Activated CD4-positive, alpha-beta T cell treated with anti-CD3 and anti-CD28 coated beads, Interleukin-2, amount 50 U/mL, for 4 hours (primary cell): ENCODE results near the gene COMP.
"Not testable (repeated sequence)": the region's sequence is repeated elsewhere in the genome, so short reads cannot be mapped to it uniquely, and the experiment has no call there.

Experiments
- DNase-seq, 2 experiments: peaks; one replicate each; pipeline ENCODE4 v3.0.0-alpha.2; 2020

COMP gene

DNA sequence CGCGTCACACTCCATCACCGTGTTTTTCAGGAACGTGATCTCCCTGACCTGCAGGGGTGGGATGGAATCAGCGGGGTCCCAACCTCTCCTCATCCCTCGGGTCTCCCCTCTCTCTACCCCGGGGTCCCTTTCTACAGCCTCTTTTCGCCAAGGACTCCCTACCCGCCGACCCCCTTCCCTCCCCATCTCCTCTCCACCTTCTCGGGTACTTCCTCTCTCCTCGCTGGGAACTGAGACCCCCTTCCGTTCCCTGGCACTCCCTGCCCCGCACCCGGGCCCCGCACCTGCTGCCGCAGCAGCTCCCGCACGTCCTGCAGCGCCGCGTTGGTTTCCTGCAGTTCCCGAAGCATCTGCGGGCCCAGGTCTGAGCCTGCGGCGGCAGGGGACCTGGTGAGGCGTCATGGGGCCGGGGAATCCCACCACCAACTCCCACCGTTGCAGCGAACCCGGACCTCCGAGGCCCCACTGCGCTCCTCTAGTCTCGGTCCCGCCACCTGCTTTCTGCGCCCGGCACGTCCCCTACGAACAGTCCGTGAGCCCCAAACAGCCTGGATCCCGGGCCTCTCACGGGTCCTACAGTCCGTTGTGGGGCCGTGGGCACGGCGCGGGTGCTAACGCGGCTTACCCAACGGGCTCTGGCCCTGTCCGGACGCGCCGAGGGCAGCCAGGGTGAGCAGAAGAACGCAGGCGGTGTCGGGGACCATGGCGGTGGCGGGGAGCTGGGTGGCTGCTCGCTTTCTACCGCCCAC lies at the start of gene COMP:
COMP (minus strand) TSS at position 740 of the 749 bp plus-strand sequence; CDS start at position 704, 36 bp downstream.
- no peak for DNase-seq

DNA sequence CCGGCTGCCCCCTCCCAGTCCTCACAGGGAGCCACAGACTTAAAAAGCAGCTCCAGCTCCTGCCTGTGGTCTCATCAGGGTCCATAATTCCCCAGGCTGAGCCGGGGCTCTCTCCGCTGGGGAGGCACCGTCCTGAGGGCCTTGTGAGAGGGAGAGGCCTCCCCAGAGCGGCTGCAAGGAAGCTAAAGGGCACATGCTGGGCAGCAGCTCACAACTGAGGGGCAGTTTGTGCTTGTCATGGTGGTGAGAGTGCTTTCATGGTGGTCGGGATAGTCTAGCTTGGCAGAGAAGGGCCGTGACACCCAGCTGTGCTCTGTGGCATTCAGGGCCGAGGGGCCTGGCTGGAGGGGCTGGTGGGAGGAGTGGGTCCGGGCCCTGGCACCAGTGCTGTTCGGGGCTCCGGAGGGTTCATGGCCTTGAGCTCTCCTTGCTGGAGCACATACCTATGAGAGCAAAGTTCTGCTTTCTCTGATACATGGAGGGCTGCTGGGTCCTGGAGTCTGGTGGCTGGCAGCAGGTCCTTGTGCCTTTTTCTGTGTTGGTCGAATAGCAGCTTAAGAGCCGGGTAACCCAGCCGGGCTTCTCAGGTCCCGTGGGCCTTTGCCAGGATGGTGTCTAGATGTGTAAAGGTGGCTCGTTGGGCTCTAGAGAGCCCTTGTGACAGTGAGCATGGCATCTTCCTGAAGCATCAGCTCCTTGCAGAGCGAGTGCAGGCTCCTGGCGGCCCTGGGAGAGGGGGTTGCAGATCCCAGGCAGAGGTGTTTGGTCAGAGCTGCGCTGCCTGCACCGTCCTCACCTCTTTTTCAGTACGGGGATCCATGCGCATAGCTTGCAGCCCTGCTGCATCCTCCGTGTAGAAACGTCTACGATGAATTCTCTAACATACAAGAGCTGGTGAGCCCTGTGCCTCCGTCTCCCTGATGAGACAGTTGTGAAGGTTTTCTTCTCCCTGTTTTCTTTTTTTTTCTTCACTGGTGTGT lies 49.5 kb upstream of the COMP start:
- no peak for DNase-seq

DNA sequence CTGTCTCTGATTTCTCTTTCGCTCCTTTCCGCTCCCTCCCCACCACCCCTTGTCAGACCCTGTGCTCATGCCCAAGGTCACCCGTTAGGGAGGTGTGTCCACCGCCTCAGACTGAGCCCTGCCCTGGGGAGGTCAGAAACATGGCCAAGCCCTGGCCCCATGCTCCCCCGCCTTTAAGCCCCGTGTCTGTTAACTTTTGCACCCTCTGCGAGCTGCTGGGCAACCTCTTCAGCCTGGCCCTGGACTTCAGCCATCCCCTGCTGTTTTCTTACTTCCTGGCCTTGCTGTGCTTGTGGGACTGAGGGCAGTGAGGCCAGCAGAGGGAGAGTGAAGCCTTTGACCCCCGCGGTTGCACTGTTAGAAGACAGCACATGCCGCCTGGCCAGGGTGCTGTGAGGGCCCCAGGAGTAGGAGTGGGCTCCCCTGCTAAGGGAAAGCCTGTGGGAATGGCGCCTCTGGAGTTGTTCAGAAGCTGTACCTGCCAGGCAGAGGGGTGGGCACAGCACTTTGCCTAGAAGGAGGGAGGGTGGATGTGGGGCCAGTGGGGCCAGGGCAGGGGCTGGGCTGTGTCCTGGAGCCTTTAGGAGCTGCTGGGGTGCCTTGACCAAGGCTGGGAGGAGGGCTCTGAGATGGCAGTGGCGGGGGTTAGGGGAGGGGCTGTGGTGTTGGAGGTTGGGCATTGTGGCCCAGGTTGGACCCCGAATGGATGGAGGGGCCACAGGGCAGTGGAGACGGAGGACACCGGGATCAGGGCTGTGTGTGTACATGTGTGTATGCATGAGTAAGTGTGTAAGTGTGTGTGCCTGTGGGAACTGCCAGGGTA lies 48.6 kb upstream of the COMP start:
- DNase-seq: no peak

DNA sequence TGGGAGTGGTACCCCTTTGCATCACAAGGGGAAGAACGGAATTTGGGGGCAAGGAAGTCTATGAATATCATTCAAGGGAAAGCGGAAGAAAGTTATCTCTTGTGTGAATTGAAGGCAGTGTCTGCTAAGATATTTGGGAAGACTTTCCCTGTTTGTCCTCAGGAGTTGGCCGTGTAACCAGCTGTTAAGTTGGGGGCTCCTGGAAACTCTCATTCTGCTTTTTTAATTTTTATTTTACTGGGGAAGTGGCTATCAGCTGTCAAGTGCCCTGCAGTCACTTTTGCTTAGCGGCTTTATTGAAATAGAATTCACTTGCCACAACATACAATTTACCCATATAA lies 43.5 kb upstream of the COMP start:
- no peak for DNase-seq

DNA sequence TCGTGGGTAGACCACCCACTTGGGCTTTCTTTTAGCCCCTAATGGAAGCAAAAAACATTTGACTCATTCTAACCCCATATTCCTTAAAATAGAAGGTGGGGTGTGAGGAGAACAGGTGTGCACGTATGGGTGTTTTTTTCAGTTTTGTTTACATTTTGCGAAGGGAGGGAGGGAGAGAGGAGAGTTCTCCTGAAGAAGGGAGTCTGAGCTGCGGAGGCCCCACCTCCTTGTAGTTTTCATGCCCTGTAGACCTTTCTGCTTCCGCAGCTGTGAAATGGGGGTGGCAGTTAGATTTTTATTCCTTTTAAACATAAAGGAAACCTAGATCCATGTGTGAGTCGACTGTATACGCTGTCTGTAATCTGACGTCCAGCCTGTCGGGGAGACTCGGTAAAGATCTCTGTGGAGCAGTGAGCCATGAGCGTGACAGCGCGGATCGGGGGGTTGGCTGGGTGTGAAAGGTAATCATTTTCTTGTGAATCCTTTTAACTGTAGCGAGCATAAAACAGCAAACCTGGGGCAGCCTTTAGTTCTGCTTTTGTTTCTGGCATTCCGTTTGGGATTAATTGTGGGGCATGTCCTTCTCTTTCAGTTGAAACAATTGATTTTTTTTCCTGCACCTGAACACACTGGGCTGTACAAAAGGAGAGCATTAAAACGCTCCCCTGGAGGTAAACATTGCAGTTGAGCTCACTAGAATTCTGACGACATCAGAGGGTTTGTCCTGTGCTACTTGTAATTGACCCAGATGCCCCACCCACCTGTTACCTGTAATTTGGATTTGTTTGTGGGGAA lies 42.9 kb upstream of the COMP start:
- DNase-seq: no peak

DNA sequence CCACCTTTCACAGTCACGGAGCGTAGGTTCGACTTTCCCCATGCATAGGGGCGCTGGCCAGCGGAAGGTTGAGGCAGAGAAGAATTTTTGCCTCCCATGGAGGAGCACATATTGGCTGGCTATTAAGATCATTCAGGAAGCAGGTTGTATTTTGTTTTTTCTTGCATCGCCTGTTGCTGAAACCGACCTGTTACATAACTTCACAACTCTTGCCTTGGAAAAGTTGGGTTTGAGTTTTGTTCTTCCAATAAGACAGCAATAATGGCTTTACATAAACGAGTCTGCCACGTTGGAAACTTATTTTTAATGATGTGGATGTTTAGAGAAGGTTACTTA lies 42.0 kb upstream of the COMP start:
- no peak for DNase-seq

DNA sequence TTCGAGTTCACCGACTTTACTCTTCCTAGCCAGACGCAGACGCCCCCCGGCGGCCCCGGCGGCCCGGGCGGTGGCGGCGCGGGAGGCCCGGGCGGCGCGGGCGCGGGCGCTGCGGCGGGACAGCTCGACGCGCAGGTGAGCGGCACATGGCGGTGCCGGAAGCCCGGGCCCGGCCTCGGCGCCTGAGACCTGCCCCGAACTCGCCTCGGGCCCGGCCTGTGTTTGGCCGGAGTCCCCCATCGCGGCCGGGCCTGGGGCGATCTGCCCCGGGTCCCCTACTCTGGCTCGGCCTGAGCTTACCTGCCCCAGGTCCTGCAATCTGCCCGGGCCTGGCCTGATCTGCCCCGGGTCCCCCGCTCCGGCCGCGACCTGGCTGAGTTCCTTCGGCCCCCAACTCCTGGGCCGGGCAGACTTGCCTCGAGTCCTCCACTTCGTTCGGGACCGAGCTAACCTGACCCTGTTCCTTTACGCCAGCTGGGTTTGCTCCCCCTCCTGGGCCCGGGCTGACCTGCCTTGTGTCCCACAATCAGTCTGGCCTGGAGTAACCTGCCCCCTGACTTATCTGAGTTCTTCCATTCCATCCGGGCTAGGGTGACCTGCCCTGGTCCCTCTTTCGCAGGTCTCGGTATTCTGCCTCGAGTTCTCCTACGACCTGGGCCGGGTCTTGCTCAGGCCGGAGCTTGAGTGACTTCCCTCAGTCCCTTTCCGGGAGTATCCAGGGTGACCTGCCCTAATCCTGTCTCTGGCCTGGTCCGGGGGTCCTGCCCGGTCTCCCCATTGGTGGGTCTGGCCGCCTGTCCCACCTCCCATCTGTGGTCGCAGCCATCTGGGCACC lies 41.4 kb upstream of the COMP start:
- DNase-seq: peak in 1 of 2 experiments; percentile 13

DNA sequence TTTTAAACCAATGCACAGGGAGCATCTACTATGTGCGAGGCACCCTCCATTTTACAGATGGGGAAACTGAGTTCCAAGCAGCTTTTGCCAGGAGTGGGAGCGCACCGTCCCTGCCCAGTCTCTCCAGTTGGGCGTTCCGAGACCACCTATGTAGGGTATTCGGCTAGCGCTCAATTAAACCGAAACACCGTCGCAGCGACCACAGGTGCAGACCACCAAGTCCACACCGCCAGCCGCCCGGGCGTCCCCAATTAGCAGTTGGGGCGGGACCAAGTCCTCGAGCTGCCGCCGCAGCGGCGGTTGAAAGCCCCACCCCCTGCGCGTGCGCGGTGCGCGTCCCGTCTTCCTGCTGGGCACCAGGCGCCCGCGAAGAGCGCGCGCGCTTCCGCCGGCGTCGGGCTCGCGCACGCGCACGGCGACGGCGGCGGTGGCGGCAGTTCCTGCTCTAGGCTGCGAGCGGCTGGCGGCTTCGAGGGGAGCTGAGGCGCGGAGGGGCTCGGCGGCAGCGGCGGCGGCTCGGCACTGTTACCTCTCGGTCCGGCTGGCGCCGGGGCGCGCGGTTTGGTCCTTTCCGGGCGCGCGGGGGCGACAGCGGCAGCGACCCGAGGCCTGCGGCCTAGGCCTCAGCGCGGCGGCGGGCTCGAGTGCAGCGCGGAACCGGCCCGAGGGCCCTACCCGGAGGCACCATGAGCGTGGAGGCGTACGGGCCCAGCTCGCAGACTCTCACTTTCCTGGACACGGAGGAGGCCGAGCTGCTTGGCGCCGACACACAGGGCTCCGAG lies 40.6 kb upstream of the COMP start, which contains the start of gene UPF1:
UPF1 (plus strand) TSS at position 436 of the 782 bp plus-strand sequence; CDS start at position 687, 251 bp downstream.
- peak; percentile 94 to 95 for DNase-seq

DNA sequence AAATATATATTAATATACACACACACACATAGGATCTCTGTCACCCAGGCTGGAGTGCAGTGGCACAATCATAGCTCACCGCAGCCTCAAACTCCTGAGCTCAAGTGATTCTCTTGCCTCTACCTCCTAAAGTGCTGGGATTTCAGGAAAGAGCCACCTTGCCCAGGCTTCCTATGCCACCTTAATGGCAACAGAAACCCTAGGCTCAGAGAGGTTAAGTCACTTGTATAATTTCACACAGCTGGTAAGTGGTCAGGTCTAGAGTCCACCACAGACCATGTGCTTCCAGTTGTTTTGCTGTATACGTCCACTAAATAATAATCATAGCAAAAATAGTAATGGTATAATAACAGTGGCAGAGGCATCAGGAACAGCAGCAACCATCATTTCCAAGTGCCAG lies 39.4 kb upstream of the COMP start:
- no peak for DNase-seq

DNA sequence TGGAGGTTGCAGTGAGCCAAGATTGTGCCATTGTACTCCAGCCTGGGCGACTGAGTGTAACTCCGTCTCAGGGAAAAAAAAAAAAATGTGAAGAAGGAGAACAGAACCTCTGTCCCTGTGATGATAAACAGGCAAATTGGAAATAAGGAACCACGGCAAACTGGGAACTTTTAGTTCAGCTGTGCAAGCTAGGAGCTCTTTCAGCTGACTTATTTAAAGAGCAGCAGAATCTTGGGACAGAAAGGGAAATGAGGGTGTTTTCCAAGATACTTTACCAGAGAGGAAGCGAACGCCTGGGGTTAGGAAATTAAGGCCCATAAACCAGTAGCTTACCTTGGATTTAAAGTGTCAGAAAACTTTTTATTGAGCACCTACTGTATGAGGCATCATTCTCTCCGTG lies 37.7 kb upstream of the COMP start:
- no peak for DNase-seq

DNA sequence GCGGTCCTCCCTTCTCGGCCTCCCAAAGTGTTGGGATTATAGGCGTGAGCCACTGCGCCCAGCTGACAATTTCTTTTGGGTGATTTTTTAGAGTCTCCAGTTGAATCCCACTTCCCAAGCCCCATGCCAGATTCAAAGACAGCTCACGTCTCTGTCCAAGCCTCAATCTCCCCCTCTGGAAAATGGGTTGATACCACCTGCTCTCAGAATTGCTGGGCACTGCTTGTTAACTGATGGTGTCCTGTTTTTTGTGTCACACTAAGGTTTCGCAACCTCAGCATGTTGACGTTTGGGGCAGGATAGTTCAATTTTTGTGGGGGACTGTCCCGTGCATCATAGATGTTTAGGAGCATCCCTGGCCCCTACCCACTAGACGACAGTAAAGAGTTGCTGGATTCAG lies 26.5 kb upstream of the COMP start:
- DNase-seq: no peak

DNA sequence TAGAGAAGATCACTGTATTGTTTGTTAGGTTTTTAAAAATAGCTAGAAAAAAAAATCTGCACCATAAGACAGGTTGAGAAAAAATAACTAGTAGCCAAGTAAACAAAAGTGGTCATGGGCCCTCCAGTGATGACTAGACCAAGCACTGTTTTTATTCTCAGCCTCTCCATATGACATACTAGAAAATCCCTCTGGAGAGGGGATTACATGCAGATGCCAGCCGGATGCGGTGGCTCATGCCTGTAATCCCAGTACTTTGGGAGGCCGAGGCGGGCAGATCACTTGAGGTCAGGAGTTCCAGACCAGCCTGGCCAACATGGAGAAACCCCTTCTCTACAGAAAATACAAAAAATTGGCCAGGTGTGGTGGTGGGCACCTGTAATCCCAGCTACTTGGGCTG lies 25.5 kb upstream of the COMP start:
- DNase-seq: not testable (repeated sequence)

DNA sequence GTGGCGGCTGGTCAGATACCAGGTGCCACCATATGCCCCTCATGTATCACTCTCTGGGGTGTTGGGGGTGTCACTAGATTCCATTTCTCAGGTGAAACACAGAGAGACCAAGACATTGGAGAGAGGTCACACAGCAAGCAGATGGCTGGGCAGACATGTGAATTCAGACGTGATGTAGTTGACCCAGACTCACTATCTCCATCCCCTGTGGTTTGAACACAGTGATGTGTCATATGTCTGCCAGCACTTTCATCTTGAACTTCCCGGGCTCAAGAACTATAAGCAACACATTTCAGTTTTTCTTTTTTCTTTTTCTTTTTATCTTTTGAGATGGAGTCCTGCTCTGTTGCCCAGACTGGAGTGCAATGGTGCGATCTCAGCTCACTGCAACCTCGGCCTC lies 24.6 kb upstream of the COMP start:
- no peak for DNase-seq

DNA sequence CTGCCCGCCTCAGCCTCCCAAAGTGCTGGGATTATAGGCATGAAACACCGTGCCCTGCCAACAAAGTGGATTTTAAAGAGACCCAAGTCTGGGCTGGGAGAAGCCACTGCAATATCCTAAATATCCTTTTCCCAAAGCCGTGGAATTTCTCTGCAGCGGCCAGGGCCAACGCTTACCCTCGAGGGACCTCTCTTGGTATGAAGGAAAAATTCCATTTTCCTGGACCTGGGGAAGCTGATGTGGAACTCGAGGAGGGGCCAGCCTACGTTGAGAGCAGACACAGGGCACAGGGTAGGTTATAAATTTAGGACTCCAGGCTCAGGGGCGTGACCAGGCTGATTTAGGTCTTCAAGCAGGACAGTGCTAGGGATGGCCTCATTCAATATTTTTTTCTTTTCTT lies 23.0 kb upstream of the COMP start:
- no peak for DNase-seq

DNA sequence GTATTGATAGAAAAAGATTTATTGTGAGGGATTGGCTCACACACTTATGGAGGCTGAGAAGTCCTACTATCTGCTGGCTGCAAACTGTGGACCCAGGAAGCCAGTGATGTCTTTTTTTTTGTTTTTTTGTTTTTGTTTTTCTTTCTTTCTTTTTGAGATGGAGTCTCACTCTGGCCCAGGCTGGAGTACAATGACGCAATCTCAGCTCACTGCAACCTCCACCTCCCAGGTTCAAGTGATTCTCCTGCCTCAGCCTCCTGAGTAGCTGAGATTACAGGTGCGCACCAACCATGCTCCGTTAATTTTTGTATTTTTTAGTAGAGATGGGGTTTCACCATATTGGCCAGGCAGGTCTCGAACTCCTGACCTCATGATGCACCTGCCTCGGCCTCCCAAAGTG lies 20.5 kb upstream of the COMP start:
- DNase-seq: not testable (repeated sequence)

DNA sequence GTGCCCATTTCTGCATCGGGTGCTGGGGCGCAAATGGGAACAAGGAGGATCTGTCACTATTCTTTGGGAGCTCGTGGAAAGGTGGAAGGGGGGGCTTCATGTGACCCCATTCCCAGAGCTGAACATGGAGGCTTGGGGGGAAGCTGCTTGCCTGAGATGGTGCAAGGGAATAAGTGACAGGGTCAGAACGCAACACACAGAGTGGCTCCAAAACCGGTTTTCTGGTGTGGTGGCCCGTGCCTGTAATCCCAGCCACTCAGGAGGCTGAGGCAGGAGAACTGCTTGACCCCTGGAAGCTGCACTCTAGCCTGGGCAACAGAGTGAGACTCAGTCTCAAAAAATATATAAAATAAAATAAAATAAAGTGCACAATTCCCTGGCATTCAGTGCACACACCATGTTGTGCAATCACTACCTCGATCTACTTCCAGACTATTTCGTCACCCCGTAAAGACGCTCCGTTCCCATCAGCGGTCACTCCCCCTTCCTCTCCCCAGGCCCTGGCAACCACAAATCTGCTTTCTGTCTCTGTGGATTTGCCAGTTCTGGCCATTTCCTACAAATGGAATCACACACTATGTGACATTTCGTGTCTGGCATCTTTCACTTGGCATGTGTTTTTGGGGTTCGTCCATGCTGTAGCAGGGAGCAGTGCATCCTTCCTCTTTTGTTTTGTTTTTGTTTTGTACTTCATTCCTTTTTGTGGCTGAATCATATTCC lies 18.2 kb upstream of the COMP start:
- DNase-seq: no peak

DNA sequence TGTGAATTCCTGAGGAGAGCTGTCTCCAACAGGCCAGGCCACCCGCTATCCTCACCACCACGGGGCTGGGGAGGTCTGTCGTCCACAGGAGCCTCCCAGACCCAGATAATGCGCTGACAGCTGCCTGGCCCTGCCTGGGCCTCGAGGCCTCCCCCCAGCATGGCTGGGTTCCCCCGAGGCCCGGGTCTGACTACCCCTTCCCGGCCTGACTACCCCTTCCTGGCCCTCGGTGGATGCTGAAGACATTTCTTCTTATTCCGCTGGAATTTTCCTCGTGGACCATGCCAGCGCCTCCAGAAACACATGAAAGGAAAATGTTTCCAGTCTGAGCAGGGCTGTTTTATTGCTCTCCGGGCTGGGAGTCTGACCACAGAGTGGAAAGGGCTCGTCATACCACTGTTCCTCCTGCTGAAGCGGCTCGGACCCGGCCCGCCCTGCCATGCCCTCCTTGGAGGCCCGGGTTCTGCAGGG lies 16.8 kb upstream of the COMP start:
- DNase-seq: no peak

DNA sequence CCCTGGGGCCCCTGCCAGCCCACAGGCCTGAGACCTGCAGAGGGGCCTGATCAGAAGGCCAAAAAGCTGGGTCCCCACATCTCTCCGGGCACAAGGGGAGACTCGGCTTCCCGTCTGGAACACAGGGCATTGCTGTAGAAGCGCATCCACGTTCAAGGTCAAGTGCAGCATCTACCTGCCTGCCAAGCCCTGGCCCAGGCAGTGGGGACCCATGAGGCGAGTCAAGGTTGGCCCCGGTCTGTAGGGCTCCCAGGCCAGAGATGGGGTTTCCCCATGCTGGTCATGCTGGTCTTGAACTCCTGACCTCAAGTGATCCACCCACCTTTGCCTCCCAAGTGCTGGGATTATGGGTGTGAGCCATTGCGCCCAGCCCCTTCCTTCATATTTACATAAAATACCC lies 13.5 kb upstream of the COMP start:
- no peak for DNase-seq

DNA sequence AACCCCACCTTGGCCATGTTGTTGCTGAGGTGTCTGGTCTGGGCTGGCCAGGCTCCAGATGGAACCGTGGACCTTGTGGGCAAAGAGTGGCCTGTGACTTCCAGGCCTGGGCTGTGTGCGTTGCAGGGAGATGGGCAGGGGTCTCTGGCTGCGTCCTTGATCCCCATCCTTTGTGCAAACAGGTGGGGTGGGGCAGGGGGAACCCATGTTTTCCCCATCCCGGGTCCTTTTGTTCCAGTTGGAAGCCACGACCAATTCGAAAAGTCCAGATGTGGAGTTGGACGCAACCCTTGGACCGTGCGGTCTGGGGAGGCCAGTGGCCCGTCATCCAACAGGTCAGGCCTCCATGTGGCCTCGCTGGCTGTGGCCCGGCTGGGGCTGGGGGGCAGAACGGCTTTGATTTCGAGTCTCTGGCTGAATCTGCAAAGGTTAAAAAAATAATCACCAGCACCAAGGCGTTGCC lies 13.1 kb upstream of the COMP start:
- no peak for DNase-seq
